DMS 273 treated with DMSO at 0.1 percent for 48 hours (cell line): ENCODE measurements around the gene MINDY4B.

Experiments
- DNase-seq: peaks from one replicate; lab custom pipeline; 2025; lab: John Stamatoyannopoulos, UW

MINDY4B gene

GRCh38 chr3:150844484-150844883 lies 60.8 kb downstream of the MINDY4B start:
- no peak for DNase-seq

GRCh38 chr3:150843241-150843640 lies 62.0 kb downstream of the MINDY4B start:
- DNase-seq: no peak

DNA sequence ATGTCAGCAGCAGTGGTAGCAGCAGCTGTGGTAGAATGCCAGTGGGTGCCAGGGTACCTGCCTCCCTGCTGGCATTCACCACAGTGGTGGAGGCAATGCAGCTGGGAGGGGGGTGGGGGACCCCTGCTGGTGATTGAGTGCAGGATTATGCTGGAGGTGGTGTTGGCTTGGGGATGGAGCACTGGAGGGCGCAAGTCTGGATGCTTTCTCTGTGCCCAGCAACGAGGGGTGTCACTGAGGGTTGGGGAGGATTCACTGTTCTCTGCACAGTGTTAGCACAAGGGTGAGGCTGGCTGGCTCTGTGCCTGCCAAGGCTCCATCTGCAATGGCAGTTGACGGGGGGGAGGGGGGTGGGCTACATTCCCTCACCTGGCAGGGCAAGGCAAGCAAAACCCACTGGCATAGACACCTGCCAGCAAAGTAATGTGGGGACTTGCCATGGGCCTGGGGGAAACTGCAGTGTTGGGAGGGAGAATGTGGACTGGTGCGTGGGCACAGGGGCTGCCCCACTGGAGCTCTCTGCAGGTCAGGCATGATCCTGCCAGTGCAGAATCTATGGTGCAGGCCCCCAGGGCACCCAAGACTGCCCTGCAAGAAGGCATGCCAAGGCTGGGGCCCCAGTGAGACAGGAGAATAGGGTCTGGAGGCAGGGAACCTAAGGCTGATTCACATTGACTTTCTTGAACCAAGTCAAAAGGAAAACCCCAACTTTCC lies 64.3 kb downstream of the MINDY4B start:
- no peak for DNase-seq

DNA sequence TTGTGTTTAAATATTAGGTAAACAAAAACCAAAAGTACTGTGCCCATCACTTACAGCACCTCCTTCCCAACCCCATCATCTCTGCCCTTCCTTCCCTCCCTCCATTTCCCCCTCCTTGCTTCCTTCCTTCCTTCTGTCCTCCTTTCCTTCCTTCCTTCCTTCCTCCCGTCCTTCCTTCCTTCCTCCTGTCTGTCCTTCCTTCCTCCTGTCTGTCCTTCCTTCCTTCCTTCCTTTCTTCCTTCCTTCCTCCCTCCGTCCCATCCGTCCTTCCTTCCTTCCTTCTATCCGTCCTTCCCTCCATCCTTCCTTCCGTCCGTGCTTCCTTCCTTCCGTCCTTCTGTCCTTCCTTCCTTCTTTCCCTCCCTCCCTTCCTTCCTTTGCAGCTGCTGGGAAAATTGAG lies 74.5 kb downstream of the MINDY4B start:
- no peak for DNase-seq

GRCh38 chr3:150830094-150830681 lies 75.1 kb downstream of the MINDY4B start:
- DNase-seq: no peak

DNA sequence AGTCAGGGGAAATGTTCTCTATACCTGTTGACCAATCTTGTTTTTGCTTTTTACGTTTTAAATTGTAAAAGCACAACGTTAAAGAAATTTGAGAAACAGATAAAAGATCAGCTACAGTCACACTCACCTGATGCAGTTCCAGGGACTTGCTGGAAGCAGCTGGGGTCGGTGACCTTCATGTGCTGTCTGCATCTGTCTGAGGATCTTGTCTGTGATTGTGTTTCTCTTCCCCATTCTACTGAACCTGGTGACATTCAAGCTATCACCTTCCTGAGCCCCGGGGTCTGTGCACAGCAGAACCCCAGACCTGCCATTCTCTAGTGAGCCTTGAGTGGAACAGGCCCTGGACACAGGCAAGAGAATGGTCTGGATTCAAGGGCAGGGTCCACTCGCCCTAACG lies 75.8 kb downstream of the MINDY4B start:
- DNase-seq: no peak

- DNase-seq: no peak
These were observed 76.2 kb downstream of the MINDY4B start for GRCh38 chr3:150828997-150829396.

DNA sequence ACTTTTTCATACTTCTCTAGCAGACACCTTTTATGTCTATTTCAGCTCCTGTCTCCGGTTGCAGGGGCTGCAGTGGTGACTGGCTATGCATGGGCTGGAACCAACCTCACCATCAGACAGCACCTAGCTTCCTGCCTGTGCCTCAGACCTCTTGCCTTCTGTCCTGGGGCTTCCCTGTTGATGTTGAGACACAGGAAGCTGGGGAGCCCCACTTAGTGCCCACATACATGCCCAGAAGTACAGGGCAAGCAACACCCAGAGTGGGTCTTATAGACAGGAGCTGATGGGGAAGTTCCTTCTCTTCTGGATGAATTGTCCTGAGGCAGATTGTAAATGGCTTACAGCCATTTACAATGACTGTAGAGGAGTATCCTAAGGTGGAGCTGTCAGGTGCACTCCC lies 77.0 kb downstream of the MINDY4B start:
- DNase-seq: no peak

DNA sequence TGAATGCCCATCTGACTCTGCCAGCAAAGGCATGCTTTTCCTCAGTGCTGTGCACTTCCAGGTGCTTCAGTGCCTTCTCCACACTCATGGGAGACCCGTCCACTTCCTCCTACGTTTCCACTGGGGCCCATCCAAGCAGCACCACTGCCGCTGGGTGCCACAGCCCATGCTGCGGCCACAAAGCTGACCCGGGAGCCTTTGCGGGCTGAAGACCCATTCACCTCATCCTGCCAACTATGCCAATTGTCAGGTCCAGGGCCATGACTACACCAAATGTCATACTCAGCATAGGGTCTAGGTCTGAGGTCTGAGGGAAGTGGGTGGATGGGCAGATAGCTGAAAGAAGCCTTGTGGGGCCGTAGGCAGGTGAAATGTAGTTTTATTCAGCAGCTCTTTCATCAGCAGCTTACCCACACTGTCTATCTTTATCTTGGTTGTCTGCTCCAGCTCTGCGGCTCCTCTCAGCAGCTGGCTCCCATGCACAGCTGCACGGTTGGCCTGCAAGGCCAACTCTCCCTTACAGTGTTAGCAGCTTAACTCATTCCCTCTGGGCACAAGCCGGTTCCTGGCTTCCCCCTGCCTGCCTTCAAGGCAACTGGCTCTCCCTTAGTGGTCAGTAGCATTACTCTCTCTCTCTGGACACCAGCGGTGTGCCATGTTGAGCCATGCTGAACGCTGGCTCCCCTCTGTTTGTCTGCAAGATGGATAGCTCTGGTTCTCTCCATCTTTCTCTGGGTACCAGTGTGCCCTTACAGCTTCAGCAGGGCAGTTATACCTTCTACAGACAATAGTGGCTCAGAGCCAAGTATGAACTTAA lies 78.6 kb downstream of the MINDY4B start:
- no peak for DNase-seq

GRCh38 chr3:150825916-150826377 lies 79.3 kb downstream of the MINDY4B start:
- no peak for DNase-seq

DNA sequence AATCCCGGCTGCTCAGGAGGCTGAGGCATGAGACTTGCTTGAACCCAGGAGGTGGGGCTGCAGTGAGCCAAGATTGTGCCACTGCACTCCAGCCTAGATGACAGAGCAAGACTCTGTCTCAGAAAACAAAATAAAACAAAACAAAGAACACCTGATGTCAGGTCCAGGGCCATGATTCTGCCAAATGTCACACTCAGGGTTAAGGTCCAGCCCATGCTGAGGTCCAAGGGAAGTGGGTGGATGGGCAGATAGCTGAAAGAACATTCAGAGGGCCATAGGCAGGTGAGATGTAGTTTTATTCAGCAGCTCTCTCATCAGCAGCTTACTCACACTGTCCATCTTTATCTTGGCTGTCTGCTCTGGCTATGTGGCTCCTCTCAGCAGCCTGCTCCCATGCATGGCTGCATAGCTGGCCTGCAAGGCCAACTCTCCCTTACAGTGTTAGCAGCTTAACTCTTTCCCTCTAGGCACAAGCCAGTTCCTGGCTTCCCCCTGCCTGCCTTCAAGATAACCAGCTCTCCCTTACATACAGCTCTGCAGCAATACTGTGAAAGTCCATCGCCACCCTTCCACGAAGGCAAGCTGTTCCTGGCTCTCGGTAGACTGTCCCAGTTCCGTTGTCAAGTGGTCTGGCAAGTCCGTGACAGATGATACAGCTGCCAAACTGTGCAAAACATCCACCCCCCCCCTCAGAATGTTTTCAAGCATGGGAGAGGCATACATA lies 79.9 kb downstream of the MINDY4B start:
- no peak for DNase-seq

GRCh38 chr3:150823277-150823676 lies 82.0 kb downstream of the MINDY4B start:
- peak; percentile 83 for DNase-seq

GRCh38 chr3:150822636-150823035 lies 82.6 kb downstream of the MINDY4B start:
- DNase-seq: no peak
